GM12864 (cell line): ENCODE measurements around the gene GALNT4.

ENCODE experiments used
- DNase-seq: peaks from one replicate; pipeline ENCODE4 v3.0.0-alpha.2; 2011; ENCODE audit warnings: low read depth
- H3K4me3 ChIP-seq: 2 replicates; pipeline ENCODE4 v1.5.1; 2011; ENCODE audit warnings: mild to moderate bottlenecking, low read depth, low read length, control low read depth
- TF ChIP-seq, protein P1 (sequence below): IDR thresholded peaks from 2 replicates; pipeline ENCODE4 v1.5.1; 2011; ENCODE audit warnings: low read depth, mild to moderate bottlenecking, moderate library complexity, low read length, control low read depth, inconsistent platforms; ENCODE audit errors: missing control alignments

The GALNT4 gene

DNA sequence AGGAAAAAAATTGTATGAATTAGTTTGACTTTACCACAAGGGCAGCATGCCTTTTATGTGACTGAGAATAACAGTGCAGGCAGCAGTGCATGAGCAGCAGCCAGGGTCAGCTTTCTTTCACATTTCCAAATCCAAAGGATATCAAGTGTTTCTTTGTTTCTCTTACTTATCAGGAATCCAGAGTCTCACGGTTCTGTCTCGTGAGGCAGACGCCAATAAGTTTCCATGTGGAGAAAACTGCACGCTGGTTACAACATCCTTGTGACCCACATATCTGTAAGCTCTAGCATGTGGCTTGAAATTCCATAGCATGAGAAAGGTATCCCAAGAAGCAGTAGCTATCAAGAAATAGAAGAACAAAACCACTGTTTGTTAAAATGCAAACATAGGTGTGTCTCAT lies 27.6 kb downstream of the GALNT4 start:
- no peak overlapping the region for H3K4me3 ChIP-seq
- TF ChIP-seq, protein P1, sequence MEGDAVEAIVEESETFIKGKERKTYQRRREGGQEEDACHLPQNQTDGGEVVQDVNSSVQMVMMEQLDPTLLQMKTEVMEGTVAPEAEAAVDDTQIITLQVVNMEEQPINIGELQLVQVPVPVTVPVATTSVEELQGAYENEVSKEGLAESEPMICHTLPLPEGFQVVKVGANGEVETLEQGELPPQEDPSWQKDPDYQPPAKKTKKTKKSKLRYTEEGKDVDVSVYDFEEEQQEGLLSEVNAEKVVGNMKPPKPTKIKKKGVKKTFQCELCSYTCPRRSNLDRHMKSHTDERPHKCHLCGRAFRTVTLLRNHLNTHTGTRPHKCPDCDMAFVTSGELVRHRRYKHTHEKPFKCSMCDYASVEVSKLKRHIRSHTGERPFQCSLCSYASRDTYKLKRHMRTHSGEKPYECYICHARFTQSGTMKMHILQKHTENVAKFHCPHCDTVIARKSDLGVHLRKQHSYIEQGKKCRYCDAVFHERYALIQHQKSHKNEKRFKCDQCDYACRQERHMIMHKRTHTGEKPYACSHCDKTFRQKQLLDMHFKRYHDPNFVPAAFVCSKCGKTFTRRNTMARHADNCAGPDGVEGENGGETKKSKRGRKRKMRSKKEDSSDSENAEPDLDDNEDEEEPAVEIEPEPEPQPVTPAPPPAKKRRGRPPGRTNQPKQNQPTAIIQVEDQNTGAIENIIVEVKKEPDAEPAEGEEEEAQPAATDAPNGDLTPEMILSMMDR: no peak
- no peak for DNase-seq

DNA sequence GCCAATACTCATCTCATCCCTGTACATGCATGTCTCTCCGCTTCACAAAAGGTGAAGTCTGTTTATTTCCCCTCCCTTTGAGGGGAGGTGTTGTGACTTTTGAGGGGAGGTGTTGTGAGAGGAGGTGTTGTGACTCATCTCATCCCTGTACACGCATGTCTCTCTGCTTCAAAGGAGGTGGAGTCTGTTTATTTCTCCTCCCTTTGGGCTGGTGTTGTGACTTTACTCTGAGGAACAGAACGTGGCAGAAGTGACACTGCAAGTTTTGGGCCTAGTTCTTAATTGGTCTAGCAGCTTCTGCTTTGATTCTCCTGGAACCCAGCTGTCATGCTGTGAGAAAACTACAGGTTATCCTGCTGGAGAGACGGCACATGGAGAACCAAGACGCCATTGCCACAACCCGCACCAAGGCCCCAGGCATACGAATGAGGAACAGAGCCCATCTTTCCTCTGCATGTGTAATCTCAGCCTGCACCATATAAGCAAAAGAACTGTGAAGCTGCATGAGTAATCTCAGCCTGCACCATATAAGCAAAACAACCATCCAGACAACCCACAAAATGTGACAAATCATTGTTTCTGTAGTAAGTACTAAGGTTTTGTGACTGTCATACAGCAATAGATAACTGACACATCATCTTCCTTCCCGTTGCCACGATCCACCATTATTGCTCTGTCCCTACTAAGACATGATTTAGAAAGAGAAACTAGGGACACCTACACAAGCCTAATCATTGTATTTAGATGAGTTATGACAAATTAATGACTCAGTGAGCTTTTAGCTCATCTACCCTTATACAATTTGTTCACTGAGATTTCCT lies 30.0 kb downstream of the GALNT4 start:
- DNase-seq: no peak
- H3K4me3 ChIP-seq: no peak overlapping the region
- TF ChIP-seq, protein P1: no peak

DNA sequence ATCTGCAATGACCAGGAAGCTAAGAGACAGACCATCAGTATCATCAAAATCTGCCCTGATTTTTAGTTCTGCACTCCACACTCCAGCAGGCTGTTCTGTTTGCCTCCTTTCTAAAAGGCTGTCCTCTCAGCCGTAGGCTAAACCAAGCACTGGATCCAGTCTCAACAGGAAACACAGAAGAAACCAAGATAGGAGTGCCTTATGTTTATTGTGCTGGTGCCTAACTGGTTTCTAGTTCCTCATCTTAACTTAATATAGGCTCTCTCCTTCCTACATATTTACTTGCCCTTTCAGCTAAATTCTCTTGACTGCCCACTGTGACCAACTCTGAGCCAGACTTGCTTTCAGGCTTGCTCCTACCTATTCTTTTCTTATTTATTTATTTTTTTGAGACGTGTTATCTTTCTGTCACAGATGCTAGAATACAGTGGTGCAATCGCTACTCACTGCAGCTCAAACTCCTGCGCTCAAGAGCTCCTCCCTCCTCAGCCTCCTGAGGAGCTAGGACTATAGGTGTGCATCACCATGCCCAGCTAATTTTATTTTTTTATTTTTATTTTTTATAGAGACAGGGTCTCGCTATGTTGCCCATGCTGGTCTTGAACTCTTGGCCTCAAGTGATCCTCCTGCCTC lies 30.8 kb downstream of the GALNT4 start:
- no peak for DNase-seq
- TF ChIP-seq, protein P1: no peak
- H3K4me3 ChIP-seq: no peak overlapping the region

DNA sequence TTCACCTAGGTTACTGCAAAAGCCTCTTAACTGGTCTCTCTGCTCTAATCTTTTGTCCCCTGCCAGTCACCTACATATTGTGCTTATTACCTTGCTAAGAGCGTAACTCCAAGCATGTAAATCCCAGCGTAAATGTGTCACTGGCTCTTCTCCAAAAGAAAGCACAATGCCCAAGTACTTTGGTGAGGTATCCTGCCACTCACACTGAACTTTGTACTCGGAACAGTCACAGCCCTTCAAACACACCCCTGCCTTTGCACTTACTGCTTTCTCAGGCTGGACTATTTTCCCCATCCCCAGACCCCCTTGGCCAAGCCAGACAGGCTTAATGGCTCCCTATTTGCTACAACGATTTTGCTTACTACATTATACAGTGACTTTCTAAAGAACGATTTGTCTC lies 31.7 kb downstream of the GALNT4 start:
- no peak overlapping the region for H3K4me3 ChIP-seq
- no peak for DNase-seq
- TF ChIP-seq, protein P1: no peak

DNA sequence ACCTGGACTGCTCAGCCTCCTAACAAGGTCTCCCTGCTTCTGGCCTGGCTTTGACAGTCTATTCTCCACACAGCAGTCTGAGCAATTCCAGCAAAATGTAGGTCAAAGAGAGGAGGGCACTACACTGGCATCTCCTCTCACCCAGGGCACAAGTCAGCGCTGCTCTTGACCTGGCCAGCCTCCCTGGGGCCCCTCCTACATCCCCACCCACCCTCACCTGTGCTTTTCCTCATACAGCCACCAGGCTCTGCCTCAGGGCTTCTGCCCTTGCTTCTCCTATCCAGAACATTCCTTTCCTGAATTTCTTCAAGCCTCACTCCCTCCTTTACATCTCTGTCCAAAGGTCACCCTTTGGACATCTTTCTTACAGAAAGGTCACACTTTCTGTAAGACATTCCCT lies 33.7 kb downstream of the GALNT4 start:
- H3K4me3 ChIP-seq: no peak overlapping the region
- DNase-seq: no peak
- TF ChIP-seq, protein P1: no peak

DNA sequence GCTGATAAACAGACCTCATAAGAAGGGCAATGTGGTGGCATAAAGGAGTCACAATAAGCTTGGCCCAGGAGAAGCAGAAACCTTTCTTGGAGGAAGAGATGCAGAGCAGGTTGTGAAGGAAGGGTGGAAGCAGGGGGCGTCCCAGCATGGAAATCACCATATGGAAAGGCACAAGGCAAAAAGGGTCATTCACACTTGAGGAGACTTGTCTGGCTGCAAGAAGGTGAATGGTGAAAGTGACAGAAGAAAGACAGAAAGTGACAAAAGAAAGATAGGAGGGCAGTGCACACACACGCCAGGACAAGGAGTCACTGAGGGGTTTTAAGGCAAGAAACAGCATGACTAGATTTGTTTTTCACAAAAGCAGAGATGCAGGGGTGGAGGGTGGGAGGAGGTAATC lies 38.3 kb downstream of the GALNT4 start:
- TF ChIP-seq, protein P1: no peak
- no peak overlapping the region for H3K4me3 ChIP-seq
- no peak for DNase-seq
